Spinal cord (tissue), 10 donors: ENCODE data around the gene FAM153A. TPM values are rescaled to one million over a fixed set of nuclear protein-coding genes. Genes with fewer than 3 reads are reported as not detected.
"Not testable (repeated sequence)": the region's sequence is repeated elsewhere in the genome, so short reads cannot be mapped to it uniquely, and the experiment has no call there.

Experiments
- DNase-seq, 6 donors: peaks; one replicate each; pipeline versions ENCODE4 v3.0.0 to v3.0.0-alpha.2; 2013 to 2015; ENCODE audit warnings: low spot score in 6 of 6, low read depth in 4 of 6
- H3K27ac ChIP-seq: one replicate; pipeline ENCODE4 v1.5.1; 2013; ENCODE audit warnings: low read depth, low read length, control low read depth
- H3K27me3 ChIP-seq: one replicate; pipeline ENCODE4 v1.6.1; 2013; ENCODE audit warnings: low read length; ENCODE audit not compliant: control insufficient read depth, insufficient read depth
- H3K36me3 ChIP-seq: one replicate; pipeline ENCODE4 v1.6.1; 2013; ENCODE audit warnings: low read length; ENCODE audit not compliant: control insufficient read depth, insufficient read depth
- H3K4me1 ChIP-seq: one replicate; pipeline ENCODE4 v1.6.1; 2013; ENCODE audit warnings: low read length; ENCODE audit not compliant: control insufficient read depth, insufficient read depth
- H3K4me3 ChIP-seq: one replicate; pipeline ENCODE4 v1.5.1; 2013; ENCODE audit warnings: low read depth, low read length, control low read depth
- H3K9me3 ChIP-seq: one replicate; pipeline ENCODE4 v1.6.1; 2013; ENCODE audit warnings: low read length; ENCODE audit not compliant: control insufficient read depth, insufficient read depth
- WGBS: methylation state at CpG from one replicate; pipeline ENCODE4 v1.1.5; 2013; ENCODE audit warnings: missing lambda C conversion rate; ENCODE audit not compliant: insufficient coverage; 5-methylcytosine and 5-hydroxymethylcytosine counted together
- polyA plus RNA-seq, 2 donors: library from polyadenylated mRNA; unstranded; fragments of 120-200 nt; gene quantifications; one replicate each; pipeline ENCODE4 v1.2.1, GENCODE V29; 2013; ENCODE audit not compliant: insufficient read length in 2 of 2
- total RNA-seq, 2 donors: library from RNA; depleted of rRNA in 1 of 2; stranded (reverse); fragments of 120-200 nt in 1 of 2; fragments of >200 nt in 1 of 2; gene quantifications; one replicate each; pipeline versions ENCODE4 v1.2.3 to v1.2.4, GENCODE V29; 2013 to 2014
- donor health status: healthy.

FAM153A gene
- total and polyA plus RNA-seq, 4 donors, result 1.8 to 8.6 (median 5.8) TPM

GRCh38 chr5:177808420-177808819, 25.7 kb upstream of the FAM153A start:
- H3K9me3 ChIP-seq, H3K36me3 ChIP-seq, H3K27me3 ChIP-seq, H3K27ac ChIP-seq, H3K4me1 ChIP-seq, H3K4me3 ChIP-seq, DNase-seq: not testable (repeated sequence)
- no CpG with 5 or more reads among the region's 12 CpGs for WGBS

GRCh38 chr5:177807265-177807664, 24.6 kb upstream of the FAM153A start:
- H3K4me1 ChIP-seq, H3K4me3 ChIP-seq, DNase-seq, H3K27ac ChIP-seq, H3K36me3 ChIP-seq, H3K27me3 ChIP-seq, H3K9me3 ChIP-seq: not testable (repeated sequence)
- no CpG with 5 or more reads among the region's 18 CpGs for WGBS

- not testable (repeated sequence) for H3K9me3 ChIP-seq, H3K27ac ChIP-seq, H3K4me3 ChIP-seq, H3K4me1 ChIP-seq, DNase-seq, H3K27me3 ChIP-seq, H3K36me3 ChIP-seq
- WGBS, result no CpG with 5 or more reads among the region's 5 CpGs
These were observed 18.7 kb upstream of the FAM153A start for GRCh38 chr5:177801427-177801826.

- H3K9me3 ChIP-seq, H3K27me3 ChIP-seq: not testable (repeated sequence)
- WGBS, result 63% methylated on average over 2 of the region's 19 CpGs
These were observed 15.6 kb upstream of the FAM153A start for GRCh38 chr5:177798237-177798840.

GRCh38 chr5:177793272-177793671, 10.6 kb upstream of the FAM153A start:
- not testable (repeated sequence) for H3K4me3 ChIP-seq, H3K36me3 ChIP-seq, H3K9me3 ChIP-seq, H3K4me1 ChIP-seq, H3K27ac ChIP-seq, H3K27me3 ChIP-seq, DNase-seq
- no CpG with 5 or more reads among the region's 9 CpGs for WGBS

More at GRCh38 chr5:177798237-177798840, 15.6 kb upstream of the FAM153A start:
- not testable (repeated sequence) for H3K36me3 ChIP-seq, H3K4me1 ChIP-seq, H3K27ac ChIP-seq, DNase-seq, H3K4me3 ChIP-seq

- not testable (repeated sequence) for H3K9me3 ChIP-seq, H3K4me1 ChIP-seq, H3K36me3 ChIP-seq, H3K27me3 ChIP-seq, DNase-seq, H3K4me3 ChIP-seq, H3K27ac ChIP-seq
- 83% methylated on average over 2 of the region's 12 CpGs for WGBS
These were observed 8.9 kb upstream of the FAM153A start for GRCh38 chr5:177791649-177792048.

- H3K4me1 ChIP-seq, H3K4me3 ChIP-seq, H3K27me3 ChIP-seq, H3K36me3 ChIP-seq, DNase-seq, H3K9me3 ChIP-seq, H3K27ac ChIP-seq: not testable (repeated sequence)
- no CpG with 5 or more reads among the region's 23 CpGs for WGBS
These were observed 530 bp downstream of the FAM153A start for GRCh38 chr5:177782169-177782568.

- DNase-seq, H3K4me1 ChIP-seq, H3K27me3 ChIP-seq, H3K9me3 ChIP-seq, H3K36me3 ChIP-seq, H3K4me3 ChIP-seq, H3K27ac ChIP-seq: not testable (repeated sequence)
- WGBS, result no CpG with 5 or more reads among the region's 3 CpGs
These were observed 11.5 kb downstream of the FAM153A start for GRCh38 chr5:177771206-177771605.

- not testable (repeated sequence) for H3K27ac ChIP-seq, H3K36me3 ChIP-seq, DNase-seq, H3K4me3 ChIP-seq, H3K9me3 ChIP-seq, H3K4me1 ChIP-seq, H3K27me3 ChIP-seq
- WGBS, result no CpG with 5 or more reads among the region's 2 CpGs
These were observed 12.1 kb downstream of the FAM153A start for GRCh38 chr5:177770646-177771045.

GRCh38 chr5:177763737-177764508, 18.8 kb downstream of the FAM153A start:
- WGBS, result no CpG with 5 or more reads among the region's 15 CpGs
- not testable (repeated sequence) for H3K9me3 ChIP-seq, DNase-seq, H3K27me3 ChIP-seq, H3K4me3 ChIP-seq, H3K27ac ChIP-seq, H3K4me1 ChIP-seq, H3K36me3 ChIP-seq
